Endodermal cell (in vitro differentiated cells): ENCODE data around the gene FTO. TPM values are rescaled to one million over a fixed set of nuclear protein-coding genes. Genes with fewer than 3 reads are reported as not detected.

Source experiments
- DNase-seq: peaks from one replicate; pipeline ENCODE4 v3.0.0-alpha.2; 2017
- H3K27ac ChIP-seq: 2 replicates; pipeline ENCODE4 v1.5.1; 2013; ENCODE audit warnings: mild to moderate bottlenecking, low read depth, low read length, moderate library complexity
- H3K27me3 ChIP-seq: 2 replicates; pipeline ENCODE4 v1.6.1; 2013; ENCODE audit warnings: mild to moderate bottlenecking, low read length, moderate library complexity; ENCODE audit not compliant: insufficient read depth, control insufficient read depth, poor library complexity, severe bottlenecking
- H3K36me3 ChIP-seq: 2 replicates; pipeline ENCODE4 v1.7.0; 2013; ENCODE audit warnings: mild to moderate bottlenecking, low read length, moderate library complexity; ENCODE audit not compliant: control insufficient read depth, insufficient read depth
- H3K4me1 ChIP-seq: one replicate; pipeline ENCODE4 v1.7.0; 2013; ENCODE audit warnings: low read length; ENCODE audit not compliant: control insufficient read depth, insufficient read depth
- H3K4me3 ChIP-seq: 2 replicates; pipeline ENCODE4 v1.5.1; 2013; ENCODE audit warnings: mild to moderate bottlenecking, low read length, moderate library complexity
- H3K9ac ChIP-seq: 2 replicates; pipeline ENCODE4 v1.6.1; 2013; ENCODE audit warnings: mild to moderate bottlenecking, low read length, moderate library complexity; ENCODE audit not compliant: poor library complexity, severe bottlenecking; ENCODE audit errors: extremely low read depth
- H3K9me3 ChIP-seq: 2 replicates; pipeline ENCODE4 v1.6.1; 2013; ENCODE audit warnings: mild to moderate bottlenecking, low read length, moderate library complexity; ENCODE audit not compliant: control insufficient read depth
- H3K27ac Mint-ChIP-seq: 2 replicates; pipeline ENCODE4 v1.8.0; 2020; ENCODE audit warnings: mixed read lengths
- H3K27me3 Mint-ChIP-seq: 2 replicates; pipeline ENCODE4 v1.8.0; 2021; ENCODE audit warnings: mild to moderate bottlenecking, mixed read lengths; ENCODE audit not compliant: insufficient read depth
- H3K36me3 Mint-ChIP-seq: 2 replicates; pipeline ENCODE4 v1.8.0; 2020; ENCODE audit warnings: low read depth, mixed read lengths
- H3K4me1 Mint-ChIP-seq: 2 replicates; pipeline ENCODE4 v1.8.0; 2020; ENCODE audit warnings: mixed read lengths
- H3K4me3 Mint-ChIP-seq: 2 replicates; pipeline ENCODE4 v1.8.0; 2020; ENCODE audit warnings: mild to moderate bottlenecking, moderate library complexity, mixed read lengths
- H3K9me3 Mint-ChIP-seq: 2 replicates; pipeline ENCODE4 v1.8.0; 2020; ENCODE audit warnings: mild to moderate bottlenecking, mixed read lengths
- CTCF ChIP-seq: fragments of 200-600 bp; sonication (generic); conservative IDR thresholded peaks from 2 replicates; pipeline ENCODE4 v1.5.0; 2021; ENCODE audit warnings: antibody characterized with exemption, mild to moderate bottlenecking
- WGBS, 2 experiments: methylation state at CpG; one replicate each; pipeline versions ENCODE4 v1.1.5 to v1.1.7; 2013; ENCODE audit warnings: missing lambda C conversion rate in 2 of 2, mixed read lengths in 1 of 2; ENCODE audit not compliant: insufficient coverage in 1 of 2, insufficient read length in 1 of 2; 5-methylcytosine and 5-hydroxymethylcytosine counted together
- total RNA-seq, 2 donors: library from RNA; stranded (reverse); fragmentation: NEBNext Ultra II Directional in 1 of 2; extraction: Animal tissue kit (Norgen Biotek cat#: 25700) in 1 of 2; gene quantifications; 2 replicates in 1 of 2; 3 replicates in 1 of 2; pipeline ENCODE4 v1.2.1, GENCODE V29; 2021

Gene FTO
- total RNA-seq, 2 donors from 2014 or later, result 80.3 to 102 TPM

GRCh38 chr16:54150861-54151260 is 446.9 kb downstream of the FTO start:
- Histone ChIP-seq H3K4me3 (no peak overlapping the region), H3K36me3 (no peaks in the 10 kb centered on the region), H3K4me1 (peaks cover 6% of the 10 kb centered on the region), H3K9ac (no peak overlapping the region), H3K27me3 (no peaks in the 10 kb centered on the region), H3K27ac (no peak overlapping the region), H3K9me3 (peaks cover 6% of the 10 kb centered on the region)
- peaks cover 16% of the 10 kb centered on the region for H3K4me1 Mint-ChIP-seq
- 92 to 100% methylated on average over 6 to 12 of the region's 12 CpGs for WGBS, 2 experiments
- H3K27ac Mint-ChIP-seq, result no peak overlapping the region
- H3K4me3 Mint-ChIP-seq, result no peak overlapping the region
- H3K9me3 Mint-ChIP-seq, result no peaks in the 10 kb centered on the region
- TF ChIP-seq CTCF, result no peak
- peaks cover 9% of the 10 kb centered on the region for H3K27me3 Mint-ChIP-seq
- no peaks in the 10 kb centered on the region for H3K36me3 Mint-ChIP-seq
- no peak for DNase-seq

- Mint-ChIP-seq H3K27ac (peak overlapping the region; percentile 58), H3K36me3 (no peaks in the 10 kb centered on the region), H3K27me3 (peaks cover 13% of the 10 kb centered on the region), H3K9me3 (peaks cover 7% of the 10 kb centered on the region), H3K4me3 (no peak overlapping the region), H3K4me1 (peaks cover 15% of the 10 kb centered on the region)
- Histone ChIP-seq H3K4me3 (no peak overlapping the region), H3K27ac (no peak overlapping the region), H3K36me3 (no peaks in the 10 kb centered on the region), H3K9me3 (peaks cover 6% of the 10 kb centered on the region), H3K27me3 (no peaks in the 10 kb centered on the region), H3K4me1 (peaks cover 6% of the 10 kb centered on the region), H3K9ac (no peak overlapping the region)
- peak; percentile 70 for DNase-seq
- TF ChIP-seq CTCF, result no peak
- WGBS, 2 experiments, result 83 to 87% methylated on average over 17 to 19 of the region's 19 CpGs
Measured at GRCh38 chr16:54152362-54153239, 448.6 kb downstream of the FTO start.

- Mint-ChIP-seq H3K27ac (no peak overlapping the region), H3K36me3 (no peaks in the 10 kb centered on the region), H3K9me3 (peaks cover 9% of the 10 kb centered on the region), H3K4me1 (peaks cover 15% of the 10 kb centered on the region), H3K4me3 (no peak overlapping the region), H3K27me3 (peaks cover 13% of the 10 kb centered on the region)
- Histone ChIP-seq H3K9me3 (peaks cover 6% of the 10 kb centered on the region), H3K4me1 (peaks cover 6% of the 10 kb centered on the region), H3K4me3 (no peak overlapping the region), H3K36me3 (no peaks in the 10 kb centered on the region), H3K9ac (no peak overlapping the region), H3K27ac (no peak overlapping the region), H3K27me3 (no peaks in the 10 kb centered on the region)
- no peak for TF ChIP-seq CTCF
- WGBS, 2 experiments, result 92% methylated on average over 5 to 12 of the region's 12 CpGs
- no peak for DNase-seq
Measured at GRCh38 chr16:54153240-54153934, 449.4 kb downstream of the FTO start.
